HuH-7 (cell line): ENCODE results near the gene INHBB.
"Not testable (repeated sequence)": the region's sequence is repeated elsewhere in the genome, so short reads cannot be mapped to it uniquely, and the experiment has no call there.

Experiments
- DNase-seq: peaks from one replicate; pipeline ENCODE4 v3.0.0; 2011; ENCODE audit warnings: low spot score

INHBB gene

GRCh38 chr2:120346026-120346666 is at the start of gene INHBB:
Gene INHBB, plus strand, starts transcription at chr2:120346136. Its CDS starts 53 bp downstream, at chr2:120346189.
- DNase-seq: peak; percentile 40

- no peak for DNase-seq
These were observed 47.6 kb upstream of the INHBB start for GRCh38 chr2:120298173-120298835.

- DNase-seq: no peak
These were observed 46.9 kb upstream of the INHBB start for GRCh38 chr2:120299004-120299403.

- no peak for DNase-seq
These were observed 46.4 kb upstream of the INHBB start for GRCh38 chr2:120299561-120299960.

- DNase-seq: no peak
These were observed 45.6 kb upstream of the INHBB start for GRCh38 chr2:120300385-120300784.

GRCh38 chr2:120301284-120301683 is 44.7 kb upstream of the INHBB start:
- DNase-seq: no peak

DNA sequence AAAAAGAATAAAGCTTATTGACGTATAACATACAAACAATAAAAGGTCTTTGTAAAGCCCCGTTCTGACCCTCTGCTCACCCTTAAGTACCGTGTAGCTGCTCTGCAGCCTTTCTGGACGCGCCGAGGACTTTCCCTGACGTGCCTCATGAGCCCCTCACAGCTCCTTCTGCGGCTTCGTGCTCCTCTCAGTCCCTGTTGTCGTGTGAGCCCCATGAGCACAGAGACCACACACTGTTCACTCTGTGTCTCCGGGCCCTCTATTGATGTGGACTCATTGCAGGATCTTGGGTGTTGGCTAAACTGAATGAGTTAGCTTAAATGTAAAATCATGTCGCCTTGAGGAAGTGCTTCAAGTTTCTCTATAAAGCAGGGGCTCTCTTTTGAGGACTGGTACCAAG is 43.6 kb upstream of the INHBB start:
- DNase-seq: no peak

GRCh38 chr2:120303177-120303576 is 42.8 kb upstream of the INHBB start:
- DNase-seq: no peak

- peak; percentile 80 for DNase-seq
These were observed 40.6 kb upstream of the INHBB start for GRCh38 chr2:120305296-120305695.

DNA sequence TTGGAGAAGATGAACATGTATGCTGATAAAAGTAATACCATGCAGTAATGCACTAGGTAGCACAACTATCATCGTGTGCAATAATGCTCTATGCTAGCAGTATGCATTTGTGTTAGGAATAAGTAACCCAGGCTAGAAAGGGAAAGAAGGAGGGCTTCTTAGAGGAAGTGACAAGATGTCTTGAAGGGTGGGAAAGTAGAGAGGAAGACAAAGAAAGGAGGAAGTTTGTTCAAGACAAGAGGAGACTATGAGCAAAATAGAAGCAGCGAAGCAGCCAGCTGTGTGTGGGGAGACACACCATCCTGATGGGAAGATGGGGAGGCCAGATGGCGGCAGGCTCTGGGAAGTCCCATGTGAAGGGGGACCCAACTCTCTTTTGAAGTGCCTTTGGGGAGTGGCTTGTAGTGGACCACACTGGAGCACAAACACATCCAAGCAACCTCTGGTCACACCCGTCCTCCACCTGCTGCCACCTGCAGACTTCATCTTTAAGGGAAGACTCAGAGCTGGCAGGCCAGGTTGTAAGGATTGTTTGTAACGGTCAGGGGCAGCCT is 39.9 kb upstream of the INHBB start:
- no peak for DNase-seq

GRCh38 chr2:120307482-120307881 is 38.5 kb upstream of the INHBB start:
- DNase-seq: no peak

DNA sequence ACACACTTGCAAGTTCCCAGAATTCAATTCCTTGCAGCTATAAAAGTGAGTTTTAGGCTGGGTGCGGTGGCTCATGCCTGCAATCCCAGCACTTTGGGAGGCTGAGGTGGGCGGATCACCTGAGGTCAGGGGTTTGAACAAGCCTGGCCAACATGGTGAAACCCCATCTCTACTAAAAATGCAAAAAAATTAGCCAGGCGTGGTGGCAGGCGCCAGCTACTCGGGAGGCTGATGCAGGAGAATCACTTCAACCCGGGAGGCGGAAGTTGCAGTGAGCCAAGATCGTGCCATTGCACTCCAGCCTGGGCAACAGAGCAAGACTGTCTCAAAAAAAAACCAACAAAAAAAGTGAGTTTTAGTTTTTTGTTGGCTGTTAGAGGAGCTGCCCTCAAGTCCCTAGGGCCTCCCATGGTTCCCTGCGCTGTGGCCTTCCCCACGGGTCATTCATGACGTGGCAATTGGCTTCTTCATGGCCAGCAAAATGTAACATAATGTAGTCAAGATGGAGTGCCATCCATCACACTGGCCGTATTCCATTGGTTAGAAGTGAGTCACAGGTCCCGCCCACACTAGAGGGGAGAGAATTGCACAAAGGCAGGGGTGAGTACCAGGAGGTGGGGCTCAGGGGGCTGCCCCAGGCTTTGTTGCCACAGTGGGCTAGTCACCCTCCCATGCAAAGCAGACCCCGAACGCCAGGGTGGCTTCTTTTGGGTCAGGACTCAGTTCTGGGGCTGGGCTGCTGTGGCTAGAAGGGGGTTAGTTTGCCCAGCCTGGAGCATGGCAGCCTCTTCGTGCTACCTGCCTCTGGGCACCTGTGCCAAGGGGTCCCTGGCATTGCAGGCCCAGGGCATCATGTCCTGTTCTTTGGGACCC is 37.7 kb upstream of the INHBB start:
- DNase-seq: no peak

DNA sequence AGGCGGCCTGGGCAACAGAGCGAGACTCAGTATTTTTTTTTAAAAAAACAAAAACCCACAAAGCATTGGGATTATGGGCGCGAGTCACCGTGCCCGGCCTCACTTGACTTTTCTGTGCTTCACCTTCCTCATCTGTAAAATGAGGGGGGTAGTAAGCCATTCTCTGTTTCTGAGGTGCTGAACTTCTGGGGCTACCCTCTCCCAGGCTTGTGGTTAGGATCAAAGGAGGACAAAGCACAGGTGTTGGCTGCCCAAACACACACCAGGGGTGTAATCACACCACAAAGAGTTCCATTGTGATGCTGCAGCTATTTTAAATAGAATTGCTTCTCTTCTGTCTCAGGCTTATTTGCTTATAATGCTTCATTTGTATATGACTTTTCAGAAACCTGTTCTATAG is 35.8 kb upstream of the INHBB start:
- no peak for DNase-seq

DNA sequence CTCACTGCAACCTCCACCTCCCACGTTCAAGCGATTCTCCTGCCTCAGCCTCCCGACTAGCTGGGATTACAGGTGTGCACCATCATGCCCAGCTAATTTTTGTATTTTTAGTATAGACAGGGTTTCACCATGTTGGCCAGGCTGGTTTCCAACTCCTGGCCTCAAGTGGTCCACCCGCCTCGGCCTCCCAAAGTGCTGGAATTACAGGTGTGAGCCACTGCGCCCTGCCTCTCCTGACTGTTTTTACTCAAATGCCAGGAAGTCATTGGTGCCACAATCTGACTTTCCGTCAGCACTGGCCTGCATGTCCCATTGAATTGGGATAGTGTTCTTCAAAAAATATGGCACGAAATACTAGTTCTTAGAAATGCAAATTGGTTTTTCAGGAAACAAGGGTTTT is 35.1 kb upstream of the INHBB start:
- DNase-seq: not testable (repeated sequence)

GRCh38 chr2:120312076-120312475 is 33.9 kb upstream of the INHBB start:
- no peak for DNase-seq

DNA sequence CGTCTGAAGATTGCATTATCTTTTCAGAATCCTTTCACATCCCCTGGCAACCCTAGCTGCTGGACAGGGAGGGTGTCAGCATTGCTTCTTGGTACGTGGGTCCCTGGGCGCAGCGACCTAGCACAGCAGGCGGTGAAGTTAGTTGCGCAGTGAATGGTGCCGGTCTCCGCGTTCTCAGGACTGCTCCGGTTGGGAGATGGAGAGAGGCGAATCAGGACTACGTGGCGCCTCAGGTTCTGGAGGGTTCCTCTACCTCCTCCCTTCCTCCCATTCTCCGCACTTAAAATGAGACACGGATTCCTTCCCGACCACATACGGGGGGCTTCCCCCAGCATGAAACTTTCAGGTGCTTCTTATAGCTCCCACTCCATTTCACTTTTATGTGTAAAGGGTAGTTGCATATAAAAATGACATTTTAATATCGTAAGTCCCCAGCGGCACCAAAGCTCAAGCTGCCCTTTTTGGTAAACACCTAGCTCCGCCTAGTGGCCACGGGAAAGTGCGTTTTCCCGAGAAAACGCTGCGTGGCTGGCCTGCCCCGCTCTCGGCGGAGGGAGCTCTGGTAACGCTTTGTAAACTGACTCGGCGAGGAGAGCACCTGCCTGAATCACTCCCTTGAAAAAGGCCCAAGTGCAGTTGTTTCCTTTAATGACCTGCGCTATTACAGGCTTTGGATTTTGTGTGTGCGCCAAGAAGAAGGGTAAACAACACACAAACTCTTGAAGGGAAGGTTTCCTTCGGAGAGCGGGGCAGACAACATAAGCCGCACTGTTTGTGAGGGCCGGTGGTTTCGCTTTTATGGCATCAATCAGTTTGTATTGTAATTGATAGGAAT is 32.9 kb upstream of the INHBB start:
- DNase-seq: peak; percentile 68

- DNase-seq: peak; percentile 28
These were observed 32.0 kb upstream of the INHBB start for GRCh38 chr2:120313695-120314615.

DNA sequence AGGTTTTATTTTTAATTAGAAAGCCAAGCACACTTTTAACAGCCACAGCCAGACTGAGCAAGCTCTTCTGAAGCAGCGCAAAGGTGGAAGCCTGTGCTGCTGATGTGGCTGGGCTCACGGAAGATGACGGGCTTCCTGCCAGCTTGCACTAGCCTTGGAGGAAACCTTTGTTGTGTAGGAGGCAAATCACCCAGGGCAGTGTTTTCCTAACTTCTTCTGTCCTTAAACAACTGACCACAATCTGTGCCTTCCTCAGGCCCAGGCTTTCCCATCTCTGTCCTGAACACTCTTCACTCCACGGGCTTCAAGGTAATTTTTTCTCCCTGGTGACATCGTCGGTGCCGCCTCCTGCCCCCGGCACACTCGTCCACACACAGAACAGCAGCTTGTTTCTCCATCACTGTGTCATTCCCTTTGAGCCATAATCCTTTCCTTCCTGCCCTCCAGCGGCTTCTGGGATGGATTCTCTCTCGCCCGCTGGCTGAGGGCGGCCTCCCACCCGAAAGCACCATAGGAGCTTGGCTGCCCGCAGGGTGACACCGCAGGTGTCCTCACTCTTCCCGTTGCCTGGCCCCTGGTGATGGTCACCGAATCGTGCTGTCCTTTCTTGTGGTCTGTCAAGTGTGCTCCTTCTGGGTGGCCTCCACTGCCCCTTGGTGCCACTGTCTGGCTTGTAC is 31.1 kb upstream of the INHBB start:
- no peak for DNase-seq

DNA sequence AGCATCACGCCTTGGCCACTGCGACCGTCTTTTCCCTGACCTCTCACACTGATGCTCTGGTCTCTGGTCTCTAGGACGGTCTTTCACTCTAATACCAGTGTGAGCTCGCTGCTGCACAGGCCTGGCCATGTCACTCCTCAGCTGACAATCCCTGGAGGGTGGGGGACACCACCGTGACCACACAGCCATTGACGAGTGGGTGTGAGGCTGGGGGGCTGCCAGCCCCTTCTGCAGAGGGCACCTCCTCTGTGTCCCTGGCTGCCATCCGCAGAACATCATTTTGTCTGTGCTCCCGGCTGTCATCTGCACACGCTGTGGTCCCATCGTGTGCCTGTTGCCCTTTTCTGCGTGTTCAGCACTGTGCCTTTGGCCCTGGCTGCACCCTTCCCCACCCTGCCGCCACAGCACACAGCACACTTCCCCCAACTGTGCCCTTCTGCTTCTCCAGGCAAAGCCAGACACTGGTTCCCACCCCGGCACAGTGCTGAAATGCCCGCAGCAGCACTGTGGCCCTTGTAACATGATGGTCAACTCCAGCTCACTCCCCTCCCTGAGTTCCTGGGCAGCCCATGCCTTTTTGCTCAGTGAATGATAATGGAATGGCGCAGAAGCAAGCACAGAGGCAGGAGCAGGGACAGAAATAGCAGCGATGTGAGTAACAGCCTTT is 30.4 kb upstream of the INHBB start:
- DNase-seq: no peak
